Retinal pigment epithelial cell (primary cell): ENCODE results near the gene FA2H.
A peak's percentile ranks its signal among the peaks of the same experiment; 100 is the strongest.

Experiments
- DNase-seq: peaks from one replicate; pipeline ENCODE4 v3.0.0-alpha.2; 2010; ENCODE audit warnings: low read depth
- H3K4me3 ChIP-seq: 2 replicates; pipeline ENCODE4 v1.5.1; 2011; ENCODE audit warnings: mild to moderate bottlenecking, low read length, control low read depth, moderate library complexity
- TF ChIP-seq, protein P1 (sequence below): conservative IDR thresholded peaks from 2 replicates; pipeline ENCODE4 v1.5.1; 2011; ENCODE audit warnings: low read depth, low read length, control low read depth, inconsistent platforms

FA2H gene

DNA sequence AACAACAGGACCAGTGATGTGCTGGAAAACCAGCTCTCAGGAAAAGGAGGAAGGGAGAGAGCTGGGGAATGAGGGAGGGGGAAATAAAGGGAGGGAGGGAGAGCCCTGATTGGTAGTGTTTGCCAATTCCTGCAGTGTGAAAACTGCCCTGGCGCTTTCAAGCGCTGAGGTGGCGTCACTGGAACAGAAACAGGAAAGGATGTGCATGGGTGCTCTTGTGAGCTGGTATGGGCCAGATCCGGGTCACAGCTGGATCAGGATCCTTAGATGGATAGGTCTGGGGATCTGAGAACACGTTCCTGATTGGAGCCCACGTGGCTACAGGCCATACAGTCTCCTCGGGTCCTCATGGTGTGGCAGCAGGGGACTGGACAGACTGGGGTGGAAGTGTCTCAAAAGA, 57.3 kb downstream of the FA2H start:
- DNase-seq = no peak
- H3K4me3 ChIP-seq = no peak overlapping the region
- TF ChIP-seq, protein P1, sequence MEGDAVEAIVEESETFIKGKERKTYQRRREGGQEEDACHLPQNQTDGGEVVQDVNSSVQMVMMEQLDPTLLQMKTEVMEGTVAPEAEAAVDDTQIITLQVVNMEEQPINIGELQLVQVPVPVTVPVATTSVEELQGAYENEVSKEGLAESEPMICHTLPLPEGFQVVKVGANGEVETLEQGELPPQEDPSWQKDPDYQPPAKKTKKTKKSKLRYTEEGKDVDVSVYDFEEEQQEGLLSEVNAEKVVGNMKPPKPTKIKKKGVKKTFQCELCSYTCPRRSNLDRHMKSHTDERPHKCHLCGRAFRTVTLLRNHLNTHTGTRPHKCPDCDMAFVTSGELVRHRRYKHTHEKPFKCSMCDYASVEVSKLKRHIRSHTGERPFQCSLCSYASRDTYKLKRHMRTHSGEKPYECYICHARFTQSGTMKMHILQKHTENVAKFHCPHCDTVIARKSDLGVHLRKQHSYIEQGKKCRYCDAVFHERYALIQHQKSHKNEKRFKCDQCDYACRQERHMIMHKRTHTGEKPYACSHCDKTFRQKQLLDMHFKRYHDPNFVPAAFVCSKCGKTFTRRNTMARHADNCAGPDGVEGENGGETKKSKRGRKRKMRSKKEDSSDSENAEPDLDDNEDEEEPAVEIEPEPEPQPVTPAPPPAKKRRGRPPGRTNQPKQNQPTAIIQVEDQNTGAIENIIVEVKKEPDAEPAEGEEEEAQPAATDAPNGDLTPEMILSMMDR = no peak

GRCh38 chr16:74716355-74716754, 58.3 kb downstream of the FA2H start:
- TF ChIP-seq, protein P1 = no peak
- no peak overlapping the region for H3K4me3 ChIP-seq
- DNase-seq = no peak

DNA sequence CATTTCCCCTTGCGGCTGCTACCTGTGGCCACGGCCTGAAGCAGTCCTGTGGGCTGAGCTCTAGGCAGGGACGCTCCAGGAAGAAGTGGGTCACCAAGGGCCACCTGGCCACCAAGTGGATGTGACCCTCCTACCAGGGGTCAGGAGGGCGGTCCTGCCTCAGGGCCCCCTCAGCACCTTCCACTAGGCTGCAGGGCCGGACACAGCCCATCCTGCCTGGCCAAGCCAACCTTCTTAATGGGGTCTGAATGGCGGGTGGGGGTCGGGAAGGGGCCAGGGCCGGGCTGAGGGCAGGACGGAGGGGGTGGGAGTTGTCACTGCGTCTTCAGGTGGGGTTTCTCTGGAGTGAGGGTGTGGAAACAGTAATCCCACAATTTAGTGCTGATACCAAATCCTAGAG, 60.7 kb downstream of the FA2H start:
- TF ChIP-seq, protein P1 = no peak
- no peak for DNase-seq
- no peak overlapping the region for H3K4me3 ChIP-seq

DNA sequence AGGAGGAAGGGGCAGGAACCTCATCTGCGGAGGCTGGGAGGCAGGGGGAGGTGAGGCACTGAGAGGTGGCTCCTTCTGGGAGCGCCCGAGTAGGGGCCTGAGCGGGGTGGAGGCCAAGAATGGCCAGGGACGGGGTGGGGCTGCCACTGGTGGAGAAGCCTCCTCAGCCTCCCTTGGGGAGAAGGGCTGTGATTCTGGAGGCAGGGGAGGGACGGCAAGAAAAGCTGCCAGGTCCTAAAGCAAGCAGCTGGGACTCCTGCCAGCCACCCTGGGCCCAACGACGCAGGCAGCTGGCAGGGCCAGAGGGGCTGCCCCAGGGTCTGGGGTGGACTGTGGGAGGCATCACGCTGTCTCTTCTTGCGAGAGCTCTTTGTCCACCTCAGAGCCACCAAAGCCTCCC, 61.3 kb downstream of the FA2H start:
- DNase-seq = no peak
- TF ChIP-seq, protein P1 = no peak
- H3K4me3 ChIP-seq = no peak overlapping the region

DNA sequence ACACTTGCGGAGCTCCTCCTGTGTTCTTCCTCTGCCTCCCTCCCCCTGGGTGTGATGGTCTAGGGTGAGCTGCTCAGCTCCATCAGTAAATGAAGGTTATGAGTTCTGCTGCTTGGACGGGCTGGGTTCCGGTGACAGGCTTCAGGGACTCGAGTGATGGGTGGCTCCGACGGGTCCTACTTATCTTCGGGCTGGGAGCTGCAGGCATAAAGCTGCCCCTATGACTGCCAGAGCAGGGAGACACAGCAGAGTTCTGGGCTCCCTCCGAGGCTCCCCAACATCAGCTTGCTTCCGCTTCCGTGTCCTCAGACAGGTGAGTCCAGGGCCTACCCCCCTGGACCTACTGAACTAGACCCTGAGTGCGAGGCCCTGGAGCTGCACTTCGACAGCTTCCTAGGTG, 62.7 kb downstream of the FA2H start:
- TF ChIP-seq, protein P1 = no peak
- DNase-seq = no peak
- H3K4me3 ChIP-seq = no peak overlapping the region

- H3K4me3 ChIP-seq = no peak overlapping the region
- TF ChIP-seq, protein P1 = no peak
- DNase-seq = no peak
These were observed 64.2 kb downstream of the FA2H start for GRCh38 chr16:74710401-74710800.

GRCh38 chr16:74709441-74709877, 65.2 kb downstream of the FA2H start:
- no peak overlapping the region for H3K4me3 ChIP-seq
- DNase-seq = no peak
- TF ChIP-seq, protein P1 = peak; percentile 96
